Ramos (cell line): ENCODE data around the gene RHOF.

ENCODE experiments used
- in situ Hi-C: fragments of 300-500 bp; cut with MboI; formaldehyde crosslinking; loops from one replicate; pipeline ENCODE4 v1.14.3; 2022; ENCODE audit warnings: low sequenced_read_pairs; ENCODE audit not compliant: unreplicated experiment

Gene RHOF

DNA sequence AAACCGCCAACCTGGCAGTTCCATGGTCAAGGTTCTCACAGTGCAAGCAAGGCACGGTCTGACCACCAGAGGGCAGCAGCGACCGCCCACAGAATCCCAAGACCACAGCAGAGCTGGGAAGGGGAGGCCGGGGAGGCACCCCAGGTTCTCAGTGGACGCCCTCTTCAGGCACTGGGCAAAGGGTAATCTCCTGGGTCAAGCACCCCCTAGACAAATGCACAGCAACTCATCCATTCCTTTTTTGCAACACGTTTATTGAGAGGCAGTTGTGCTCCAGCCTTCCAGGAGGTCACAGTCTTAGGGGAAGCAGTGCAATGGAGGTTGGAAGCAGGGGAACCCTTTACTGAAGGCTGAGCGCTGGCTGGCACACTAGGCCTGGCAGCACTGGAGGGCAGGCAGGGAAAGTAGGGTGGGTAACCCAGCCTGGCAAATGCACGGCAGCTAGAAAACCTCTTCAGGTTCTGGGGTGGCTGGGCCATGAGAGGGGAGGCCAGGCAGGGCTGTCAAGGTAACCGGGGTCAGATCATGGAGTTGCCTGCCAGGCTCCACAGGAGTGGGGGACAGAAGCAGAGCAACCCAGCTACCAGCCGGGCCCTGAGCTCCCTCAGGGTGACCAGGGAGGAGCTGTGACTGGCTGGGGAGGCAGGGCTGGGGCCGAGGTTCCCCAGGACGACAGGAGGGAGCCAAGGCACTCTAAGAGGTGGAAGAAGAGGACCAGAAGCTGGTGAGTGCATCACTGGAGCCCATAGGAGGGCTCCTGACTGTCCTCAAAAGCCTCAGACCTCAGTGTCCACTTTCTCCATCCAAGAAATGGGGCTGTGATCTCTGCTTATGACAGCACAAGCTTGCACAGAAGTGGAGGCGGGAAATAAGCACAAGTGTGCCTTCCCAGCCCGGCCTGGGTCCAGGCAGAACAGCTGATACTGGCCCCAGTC, 1.8 kb upstream of the RHOF start:
- in situ Hi-C loops, result loop anchor here (10.0 kb wide), 1 partner anchor 220 kb away; no protein-coding TSS in a partner anchor

- in situ Hi-C loops, result loop anchor here (5.0 to 10.0 kb wide), 3 partner anchors 93 to 220 kb away; partner anchors contain the start of gene PSMD9
Measured at GRCh38 chr12:121794534-121795033, 1.1 kb upstream of the RHOF start.

DNA sequence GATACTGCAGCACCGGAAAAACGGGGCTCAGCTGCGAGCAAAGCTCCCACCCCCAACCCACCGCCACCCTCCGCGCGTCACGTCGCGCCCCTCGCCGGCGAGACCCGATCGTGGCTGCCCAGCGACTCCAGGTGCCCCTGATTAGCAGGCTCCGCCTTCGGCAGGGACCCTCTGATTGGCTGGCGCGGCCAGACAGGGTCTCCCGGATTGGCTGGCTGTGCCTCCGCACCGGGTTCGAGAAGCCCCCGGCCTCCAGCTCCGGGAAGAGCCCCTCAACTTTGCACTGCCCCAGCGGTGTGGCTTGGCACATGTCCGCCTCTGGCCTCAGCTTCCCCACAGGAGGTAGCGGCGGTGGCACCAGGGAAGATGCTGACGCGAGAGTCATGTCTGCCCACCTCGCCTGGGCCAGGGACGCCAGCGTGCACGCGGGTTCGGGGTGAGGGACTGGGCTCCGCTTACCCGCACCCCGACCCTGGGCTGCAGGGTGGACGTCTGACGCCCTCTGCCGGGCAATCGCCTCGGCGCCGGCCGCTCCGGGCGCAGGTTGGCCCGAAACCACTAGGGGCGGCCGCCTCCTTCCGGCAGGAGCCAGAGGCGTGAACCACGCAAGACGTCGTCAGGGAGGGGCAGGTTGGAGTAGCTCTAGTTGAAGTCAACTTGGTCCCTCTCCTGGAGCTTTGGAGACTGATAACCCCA, 498 bp upstream of the RHOF start:
- in situ Hi-C loops, result loop anchor here (5.0 to 10.0 kb wide), 3 partner anchors 93 to 221 kb away; partner anchors contain the start of gene PSMD9

GRCh38 chr12:121792607-121793439, 665 bp downstream of the RHOF start:
- in situ Hi-C loops, result loop anchor here (5.0 to 10.0 kb wide), 3 partner anchors 94 to 222 kb away; partner anchors contain the start of gene PSMD9

GRCh38 chr12:121791671-121792551, 1.6 kb downstream of the RHOF start:
- in situ Hi-C loops, result loop anchor here (5.0 to 10.0 kb wide), 3 partner anchors 95 to 223 kb away; partner anchors contain the start of gene PSMD9

- in situ Hi-C loops, result loop anchor here (5.0 to 10.0 kb wide), 3 partner anchors 97 to 224 kb away; partner anchors contain the start of gene PSMD9
Measured at GRCh38 chr12:121790785-121791184, 2.7 kb downstream of the RHOF start.

DNA sequence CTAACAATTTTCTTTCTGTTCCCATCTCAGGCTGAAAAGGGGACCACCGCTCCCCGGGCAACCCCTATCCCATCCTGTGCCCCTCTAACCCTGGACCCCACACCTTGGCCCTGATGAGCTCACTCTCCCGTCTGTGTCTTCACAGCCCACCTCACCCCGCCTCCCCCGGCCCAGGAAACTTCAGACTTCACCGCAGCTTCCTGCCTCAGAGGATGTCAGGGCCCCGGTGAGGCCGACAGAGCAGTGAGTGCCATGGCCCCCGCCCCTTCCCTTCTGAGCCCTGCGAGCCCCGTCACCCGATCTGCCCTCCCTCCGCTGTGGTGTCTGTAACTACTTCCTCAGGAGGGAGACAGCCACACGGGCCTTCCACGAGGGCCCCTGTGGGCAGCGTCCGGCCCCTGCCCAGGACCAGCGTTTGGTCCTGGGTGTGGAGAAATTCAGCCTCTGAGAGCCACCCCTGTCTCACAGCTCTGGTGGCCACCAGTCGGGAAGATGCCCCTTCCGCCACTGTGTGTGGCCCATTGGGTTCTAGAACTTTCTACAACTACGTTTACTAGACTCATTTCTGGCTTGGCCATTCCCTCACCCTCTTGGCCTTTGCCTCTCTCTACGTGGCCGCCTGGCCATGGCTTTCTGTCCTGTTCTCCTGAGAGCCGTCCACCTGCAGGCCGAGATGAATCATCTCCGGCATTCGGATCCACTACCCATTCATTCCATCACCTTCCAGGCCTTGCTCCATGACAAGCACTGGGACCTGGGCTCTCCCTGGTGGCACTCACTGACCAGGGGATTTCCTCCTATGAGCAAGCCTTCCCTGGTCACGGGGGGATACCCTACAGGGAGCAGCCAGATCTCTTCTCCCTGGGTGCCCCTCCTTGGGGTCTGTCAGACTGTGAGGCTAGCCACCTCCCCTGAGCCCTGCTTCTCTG, 3.4 kb downstream of the RHOF start:
- in situ Hi-C loops, result loop anchor here (5.0 to 10.0 kb wide), 3 partner anchors 97 to 225 kb away; partner anchors contain the start of gene PSMD9

DNA sequence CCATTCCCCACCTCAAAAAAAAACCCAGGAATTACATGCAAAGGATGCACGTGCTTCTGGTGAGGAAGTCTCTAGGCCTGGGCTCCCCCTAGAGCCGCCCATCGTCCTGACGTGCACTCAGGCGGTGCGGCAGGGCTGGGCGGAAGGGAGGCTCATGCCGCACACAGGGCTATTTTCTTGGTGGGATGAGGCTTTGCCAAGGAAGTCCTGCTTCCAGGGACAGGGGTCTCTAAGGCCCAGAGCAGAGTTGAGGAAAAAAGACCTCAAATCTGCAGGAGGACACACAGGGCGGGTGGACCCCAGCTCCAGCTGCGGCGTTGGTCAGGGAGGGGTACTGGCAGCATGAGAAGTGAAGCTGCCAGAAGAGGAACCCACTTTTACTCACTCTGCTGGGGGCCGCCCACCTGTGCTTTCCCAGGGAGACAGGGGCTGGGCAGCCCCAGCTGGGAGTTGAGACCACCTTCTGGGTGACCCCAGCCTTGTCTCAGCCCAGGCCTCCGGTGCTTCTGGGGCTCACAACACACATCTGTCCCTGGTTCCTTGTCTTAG, 4.2 kb downstream of the RHOF start:
- in situ Hi-C loops, result no loop called here

GRCh38 chr12:121788176-121788818, 5.2 kb downstream of the RHOF start:
- in situ Hi-C loops, result no loop called here

DNA sequence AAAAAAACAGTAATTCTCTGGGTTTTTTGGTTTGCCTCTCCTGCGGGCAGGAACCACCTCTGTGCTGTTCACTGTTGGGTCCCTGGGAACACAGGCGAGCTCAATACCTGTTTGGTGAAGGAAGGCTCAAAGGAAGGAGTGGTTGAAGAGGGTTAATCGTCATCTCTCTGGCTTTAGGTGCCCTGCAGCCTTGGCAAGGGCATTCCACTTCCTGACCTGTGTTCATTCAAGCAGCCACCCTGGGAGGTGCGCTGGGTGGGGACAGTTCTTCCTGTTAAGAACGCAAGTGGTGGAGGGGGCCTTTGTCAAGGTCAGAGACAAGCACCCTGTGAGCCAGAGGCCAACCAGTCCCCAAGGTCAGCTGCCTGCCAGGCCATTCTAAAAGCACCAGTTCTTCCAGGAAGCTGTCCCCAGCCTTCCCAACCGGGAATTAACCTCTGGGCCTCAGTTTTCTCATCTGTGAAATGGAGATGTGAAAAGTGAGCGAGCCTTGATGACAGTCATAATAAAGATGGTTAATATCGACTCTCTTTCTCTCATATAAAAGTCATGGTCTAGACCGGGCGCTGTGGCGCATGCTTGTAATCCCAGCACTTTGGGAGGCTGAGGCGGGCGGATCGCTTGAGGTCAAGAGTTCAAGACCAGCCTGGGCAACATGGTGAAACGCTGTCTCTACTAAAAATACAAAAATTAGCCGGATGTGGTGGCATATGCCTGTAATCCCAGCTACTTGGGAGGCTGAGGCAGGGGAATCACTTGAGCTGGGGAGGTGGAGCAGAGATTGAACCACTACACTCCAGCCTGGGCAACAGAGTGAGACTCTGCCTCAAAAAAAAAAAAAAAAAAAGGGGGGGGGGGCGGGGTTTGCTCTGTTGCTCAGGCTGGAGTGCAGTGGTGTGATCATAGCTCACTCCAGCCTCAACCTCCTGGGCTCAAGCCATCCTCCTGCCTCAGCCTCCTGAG, 6.1 kb downstream of the RHOF start:
- in situ Hi-C loops, result no loop called here

DNA sequence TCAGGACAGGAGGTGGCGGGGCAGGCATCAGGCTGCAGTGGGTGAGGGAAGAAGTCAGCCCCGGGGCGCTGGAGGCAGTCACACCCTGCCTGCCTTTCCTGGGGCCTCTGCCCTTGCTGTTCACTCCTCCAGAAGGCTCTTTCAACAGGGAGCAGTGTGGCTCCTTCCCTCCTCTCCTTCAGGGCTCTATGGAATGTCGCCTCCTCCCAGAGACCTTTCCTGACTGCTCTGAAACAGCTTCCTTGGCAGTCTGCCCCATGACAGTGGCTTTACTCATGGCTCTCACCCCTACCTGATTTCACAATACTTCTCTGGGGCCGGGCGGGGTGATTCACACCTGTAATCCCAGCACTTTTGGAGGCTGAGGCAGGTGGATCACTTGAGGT, 7.1 kb downstream of the RHOF start:
- in situ Hi-C loops, result no loop called here

DNA sequence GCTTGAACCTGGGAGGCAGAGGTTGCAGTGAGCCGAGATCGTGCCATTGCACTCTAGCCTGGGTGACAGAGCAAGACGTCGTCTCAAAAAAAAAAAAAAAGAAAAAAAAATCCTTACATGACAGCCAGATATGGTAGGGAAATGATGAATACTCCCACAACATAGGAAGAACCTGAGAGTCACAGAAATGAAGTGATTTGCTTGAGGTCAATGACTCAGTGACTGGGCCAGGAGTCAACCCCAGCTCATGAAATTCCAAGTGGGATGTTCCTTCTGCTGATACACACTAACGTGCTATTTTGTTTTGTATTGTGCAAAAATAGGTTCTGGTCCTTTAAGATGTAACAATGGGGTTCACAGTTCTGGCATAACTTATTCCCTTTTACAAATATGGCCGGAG, 9.0 kb downstream of the RHOF start:
- in situ Hi-C loops, result no loop called here

- in situ Hi-C loops, result no loop called here
Measured at GRCh38 chr12:121783766-121784165, 9.7 kb downstream of the RHOF start.

- in situ Hi-C loops, result no loop called here
Measured at GRCh38 chr12:121781998-121782979, 11.2 kb downstream of the RHOF start.

DNA sequence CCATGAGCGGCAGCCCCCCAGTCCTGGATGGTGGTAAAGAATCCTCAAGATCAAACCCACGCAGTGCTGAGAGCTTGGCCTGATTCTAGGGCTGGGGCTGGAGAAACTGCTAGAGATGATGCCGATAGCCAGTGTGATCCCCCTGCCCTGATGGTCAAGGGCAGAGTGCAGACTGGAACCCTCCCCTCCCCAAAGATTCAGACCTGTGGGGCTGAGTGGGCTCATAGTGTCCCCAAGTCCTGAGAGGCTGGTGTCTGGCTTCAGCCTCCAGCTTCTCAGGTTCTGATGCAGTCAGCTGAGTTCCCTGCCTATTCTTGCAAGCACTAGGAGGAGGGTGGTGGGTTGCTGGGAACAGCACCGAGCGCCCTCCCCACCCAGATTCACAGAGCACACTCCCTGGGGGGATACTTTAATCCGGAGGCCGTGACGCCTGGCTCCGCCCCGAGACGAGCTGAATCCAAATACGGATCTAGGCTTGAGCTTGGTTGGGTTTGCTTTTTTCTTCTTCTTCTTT, 11.9 kb downstream of the RHOF start:
- in situ Hi-C loops, result no loop called here
